22Rv1 (cell line): ENCODE measurements around the gene TMEM40.

Experiments
- CTCF ChIP-seq: fragments of 450-650 bp; IDR thresholded peaks from 2 replicates; pipeline ENCODE4 v1.5.1; 2017; ENCODE audit warnings: mild to moderate bottlenecking
- ZFX ChIP-seq: fragments of 450-650 bp; IDR thresholded peaks from 2 replicates; pipeline ENCODE4 v1.6.1; 2017; ENCODE audit warnings: antibody characterized with exemption, borderline replicate concordance

- TF ChIP-seq CTCF (no peak), ZFX (no peak)
These were observed 8.8 kb downstream of the TMEM40 start for GRCh38 chr3:12750223-12750622.
